DND-41 (cell line): Measurements from ENCODE around the gene FAM170B.

Experiments
- ATAC-seq: fragments of 200-7000 bp; cut with Tn5 transposase; 3 replicates; pipeline ENCODE4 v1.9.1; 2021; ENCODE audit warnings: low read depth; ENCODE audit not compliant: insufficient read depth
- DNase-seq: peaks from one replicate; pipeline ENCODE4 v3.0.0-alpha.2; 2020
- H2AFZ ChIP-seq: 2 replicates; pipeline ENCODE4 v1.6.0; 2012; ENCODE audit warnings: low read depth, low read length
- H3K27ac ChIP-seq: 2 replicates; pipeline ENCODE4 v1.5.1; 2012; ENCODE audit warnings: low read length, inconsistent platforms
- H3K27me3 ChIP-seq: fragments of 200-600 bp; sonication (generic); 2 replicates; pipeline ENCODE4 v1.6.0; 2012; ENCODE audit warnings: low read length, mild to moderate bottlenecking, inconsistent platforms; ENCODE audit not compliant: insufficient read depth, poor library complexity
- H3K36me3 ChIP-seq: 2 replicates; pipeline ENCODE4 v1.5.1; 2012; ENCODE audit warnings: low read length, inconsistent platforms; ENCODE audit not compliant: insufficient read depth
- H3K4me1 ChIP-seq: 2 replicates; pipeline ENCODE4 v1.5.1; 2012; ENCODE audit warnings: mild to moderate bottlenecking, low read length; ENCODE audit not compliant: insufficient read depth
- H3K4me2 ChIP-seq: 2 replicates; pipeline ENCODE4 v1.6.0; 2012; ENCODE audit warnings: mild to moderate bottlenecking, moderate library complexity, low read length, inconsistent platforms; ENCODE audit not compliant: insufficient read depth
- H3K4me3 ChIP-seq, 2 experiments: fragments of 200-600 bp in 1 of 2; shearing (Covaris generic) in 1 of 2; 2 replicates each; pipeline ENCODE4 v1.5.1; 2012 to 2016; ENCODE audit warnings: inconsistent platforms in 2 of 2, low read length in 2 of 2, mild to moderate bottlenecking in 2 of 2, low read depth in 1 of 2, moderate library complexity in 1 of 2
- H3K79me2 ChIP-seq: 2 replicates; pipeline ENCODE4 v1.6.0; 2012; ENCODE audit warnings: low read length, inconsistent platforms; ENCODE audit not compliant: insufficient read depth
- H3K9ac ChIP-seq: 2 replicates; pipeline ENCODE4 v1.6.0; 2012; ENCODE audit warnings: low read depth, mild to moderate bottlenecking, inconsistent platforms, low read length, moderate library complexity
- H3K9me3 ChIP-seq: 2 replicates; pipeline ENCODE4 v1.5.1; 2012; ENCODE audit warnings: low read length, moderate library complexity, mild to moderate bottlenecking, inconsistent platforms; ENCODE audit not compliant: insufficient read depth, severe bottlenecking
- H4K20me1 ChIP-seq: 2 replicates; pipeline ENCODE4 v1.6.0; 2012; ENCODE audit warnings: low read length; ENCODE audit not compliant: insufficient read depth
- CTCF ChIP-seq: IDR thresholded peaks from 2 replicates; pipeline ENCODE4 v1.5.1; 2012; ENCODE audit warnings: borderline replicate concordance, low read length, moderate library complexity, mild to moderate bottlenecking; ENCODE audit not compliant: poor library complexity, severe bottlenecking; ENCODE audit errors: extremely low read depth
- EZH2 ChIP-seq: IDR thresholded peaks from 3 replicates; pipeline ENCODE4 v1.6.1; 2012; ENCODE audit warnings: borderline replicate concordance, low read depth, mild to moderate bottlenecking, moderate library complexity, low read length, inconsistent platforms; ENCODE audit not compliant: severe bottlenecking

FAM170B gene

GRCh38 chr10:49151481-49151880, 17.7 kb upstream of the FAM170B start:
- DNase-seq (no peak), ATAC-seq (no peak)
- TF ChIP-seq EZH2 (no peak), CTCF (no peak)
- Histone ChIP-seq H3K4me3 (no peak overlapping the region), H3K9ac (no peak overlapping the region), H3K36me3 (no peaks in the 10 kb centered on the region), H4K20me1 (no peaks in the 10 kb centered on the region), H3K4me2 (no peak overlapping the region), H3K27me3 (no peaks in the 10 kb centered on the region), H3K4me1 (peaks cover 8% of the 10 kb centered on the region), H3K27ac (no peak overlapping the region), H3K79me2 (no peaks in the 10 kb centered on the region), H3K9me3 (no peaks in the 10 kb centered on the region), H2AFZ (no peak overlapping the region)

GRCh38 chr10:49151025-49151445, 17.2 kb upstream of the FAM170B start:
- H3K27me3 ChIP-seq: no peaks in the 10 kb centered on the region
- H3K27ac ChIP-seq: no peak overlapping the region

GRCh38 chr10:49150426-49150825, 16.6 kb upstream of the FAM170B start:
- no peaks in the 10 kb centered on the region for H3K9me3 ChIP-seq
- no peak overlapping the region for H3K27ac ChIP-seq
- no peak for TF ChIP-seq CTCF
- no peak for TF ChIP-seq EZH2
- H3K4me3 ChIP-seq: no peak overlapping the region
- H3K36me3 ChIP-seq: no peaks in the 10 kb centered on the region
- H4K20me1 ChIP-seq: no peaks in the 10 kb centered on the region
- H3K4me1 ChIP-seq: peaks cover 8% of the 10 kb centered on the region
- H3K79me2 ChIP-seq: no peaks in the 10 kb centered on the region
- H3K4me2 ChIP-seq: no peak overlapping the region
- ATAC-seq (no peak), DNase-seq (no peak)
- no peak overlapping the region for H2AFZ ChIP-seq
- H3K9ac ChIP-seq: no peak overlapping the region
- H3K27me3 ChIP-seq: no peaks in the 10 kb centered on the region

More at GRCh38 chr10:49151025-49151445, 17.2 kb upstream of the FAM170B start:
- H3K9me3 ChIP-seq: no peaks in the 10 kb centered on the region
- TF ChIP-seq EZH2: no peak
- TF ChIP-seq CTCF: no peak
- H2AFZ ChIP-seq: no peak overlapping the region
- no peaks in the 10 kb centered on the region for H3K36me3 ChIP-seq
- DNase-seq (no peak), ATAC-seq (peak; percentile 70)
- no peak overlapping the region for H3K9ac ChIP-seq
- no peak overlapping the region for H3K4me3 ChIP-seq
- H3K79me2 ChIP-seq: no peaks in the 10 kb centered on the region
- H3K4me2 ChIP-seq: no peak overlapping the region
- H3K4me1 ChIP-seq: peaks cover 8% of the 10 kb centered on the region
- H4K20me1 ChIP-seq: no peaks in the 10 kb centered on the region

GRCh38 chr10:49149881-49150280, 16.1 kb upstream of the FAM170B start:
- Histone ChIP-seq H3K4me2 (no peak overlapping the region), H3K4me3 (no peak overlapping the region), H3K79me2 (no peaks in the 10 kb centered on the region)

More at GRCh38 chr10:49149881-49150280, 16.1 kb upstream of the FAM170B start:
- H3K36me3 ChIP-seq: no peaks in the 10 kb centered on the region
- H3K4me1 ChIP-seq: peaks cover 8% of the 10 kb centered on the region
- H3K9ac ChIP-seq: no peak overlapping the region
- TF ChIP-seq EZH2 (no peak), CTCF (no peak)
- no peaks in the 10 kb centered on the region for H4K20me1 ChIP-seq
- no peaks in the 10 kb centered on the region for H3K27me3 ChIP-seq
- H2AFZ ChIP-seq: no peak overlapping the region
- H3K9me3 ChIP-seq: no peaks in the 10 kb centered on the region
- H3K27ac ChIP-seq: no peak overlapping the region
- ATAC-seq (no peak), DNase-seq (no peak)
